ENCODE results near the gene SAMD5.

DNA sequence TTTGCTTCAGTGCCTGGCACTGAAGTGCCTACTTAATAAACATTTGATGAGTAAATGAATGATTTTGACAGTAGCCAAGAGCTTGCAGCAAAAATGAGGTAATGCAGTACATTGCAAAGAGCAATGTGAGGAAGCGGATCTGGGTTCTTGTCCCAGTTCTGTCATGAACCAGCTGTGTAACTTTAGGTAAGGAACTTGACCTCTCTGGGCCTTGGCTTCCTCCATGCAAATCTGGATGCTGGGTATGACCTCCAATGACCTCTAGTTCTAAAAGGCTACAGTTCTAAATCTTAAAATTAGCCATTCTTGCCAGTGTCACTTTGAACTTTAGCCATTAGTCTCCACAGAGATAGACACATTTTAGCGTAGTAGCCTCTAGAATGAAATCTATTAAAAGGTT is 3.6 kb upstream of the SAMD5 start:
- TF ChIP-seq EZH2 (IDR thresholded peaks at IDR 0.05; ENCODE audit: insufficient read depth, poor library complexity, severe bottlenecking) = no peak
- no peak for TF ChIP-seq EZH2phosphoT487 (IDR thresholded peaks at IDR 0.05; ENCODE audit: insufficient read depth, low read depth)
